ENCODE results near the gene SLC6A20. TPM values are rescaled to one million over a fixed set of nuclear protein-coding genes. Genes with fewer than 3 reads are reported as not detected.
A peak's percentile ranks its signal among the peaks of the same experiment; 100 is the strongest.

Gene SLC6A20
- total RNA-seq (under 1 TPM in 1 of 2 donors, not detected in 1; 0.08 TPM), polyA plus RNA-seq (under 1 TPM; 0.10 to 0.16 TPM)

GRCh38 chr3:45795882-45796765 is at the start of gene SLC6A20:
Gene SLC6A20, minus strand, starts transcription at chr3:45796536. Its CDS starts 117 bp downstream, at chr3:45796419.
- no peak within 1 kb of the TSS for H3K9ac ChIP-seq (ENCODE audit: low read depth in 1 of 2, low read length in 2 of 2)
- no peak for TF ChIP-seq ATF3 (IDR thresholded peaks at IDR 0.05)
- no peak for TF ChIP-seq RXRA (IDR thresholded peaks at IDR 0.05)
- no peak for TF ChIP-seq MAX (IDR thresholded peaks at IDR 0.05)
- no peak for TF ChIP-seq YY1 (IDR thresholded peaks at IDR 0.05)
- TF ChIP-seq, protein P1, sequence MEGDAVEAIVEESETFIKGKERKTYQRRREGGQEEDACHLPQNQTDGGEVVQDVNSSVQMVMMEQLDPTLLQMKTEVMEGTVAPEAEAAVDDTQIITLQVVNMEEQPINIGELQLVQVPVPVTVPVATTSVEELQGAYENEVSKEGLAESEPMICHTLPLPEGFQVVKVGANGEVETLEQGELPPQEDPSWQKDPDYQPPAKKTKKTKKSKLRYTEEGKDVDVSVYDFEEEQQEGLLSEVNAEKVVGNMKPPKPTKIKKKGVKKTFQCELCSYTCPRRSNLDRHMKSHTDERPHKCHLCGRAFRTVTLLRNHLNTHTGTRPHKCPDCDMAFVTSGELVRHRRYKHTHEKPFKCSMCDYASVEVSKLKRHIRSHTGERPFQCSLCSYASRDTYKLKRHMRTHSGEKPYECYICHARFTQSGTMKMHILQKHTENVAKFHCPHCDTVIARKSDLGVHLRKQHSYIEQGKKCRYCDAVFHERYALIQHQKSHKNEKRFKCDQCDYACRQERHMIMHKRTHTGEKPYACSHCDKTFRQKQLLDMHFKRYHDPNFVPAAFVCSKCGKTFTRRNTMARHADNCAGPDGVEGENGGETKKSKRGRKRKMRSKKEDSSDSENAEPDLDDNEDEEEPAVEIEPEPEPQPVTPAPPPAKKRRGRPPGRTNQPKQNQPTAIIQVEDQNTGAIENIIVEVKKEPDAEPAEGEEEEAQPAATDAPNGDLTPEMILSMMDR (IDR thresholded peaks at IDR 0.05; ENCODE audit: low read depth, low read length, missing input control) = no peak
- no peak for TF ChIP-seq REST (IDR thresholded peaks at IDR 0.05)
- TF ChIP-seq FOXA2 (IDR thresholded peaks at IDR 0.05) = no peak
- no peak for TF ChIP-seq RAD21 (IDR thresholded peaks at IDR 0.05)
- TF ChIP-seq HNF4A (conservative IDR thresholded peaks at IDR 0.05) = no peak
- no peak for TF ChIP-seq NR2F2 (IDR thresholded peaks at IDR 0.05)
- no peak for TF ChIP-seq ZBTB33 (IDR thresholded peaks at IDR 0.05)
- TF ChIP-seq HNF4G (IDR thresholded peaks at IDR 0.05) = no peak
- no peak for TF ChIP-seq TAF1 (conservative IDR thresholded peaks at IDR 0.05)
- TF ChIP-seq FOXA1 (IDR thresholded peaks at IDR 0.05) = no peak
- no peak for TF ChIP-seq EGR1 (IDR thresholded peaks at IDR 0.05; ENCODE audit: low read depth in 2 of 2)
- no peak for TF ChIP-seq JUND (IDR thresholded peaks at IDR 0.05)
- TF ChIP-seq GABPA (IDR thresholded peaks at IDR 0.05 in 1 of 2, conservative IDR thresholded peaks at IDR 0.05 in 1 of 2) = no peak
- TF ChIP-seq SP1 (IDR thresholded peaks at IDR 0.05) = no peak
- DNase-seq (ENCODE audit: low spot score) = no peak

More at GRCh38 chr3:45795882-45796765, at the start of gene SLC6A20:
- Histone ChIP-seq H3K4me1 (ENCODE audit: control insufficient read depth in 4 of 4, insufficient read depth in 4 of 4, low read length in 3 of 4) (peaks cover 0 to 15% (median 8%) of the 10 kb centered on the region in 4 donors), H3K9me3 (ENCODE audit: control insufficient read depth in 4 of 4, low read length in 3 of 4) (no peaks in the 10 kb centered on the region), H3K27ac (ENCODE audit: low read depth in 1 of 2, low read length in 2 of 2) (no peak within 1 kb of the TSS), H3K36me3 (ENCODE audit: control insufficient read depth in 4 of 4, insufficient read depth in 3 of 4, low read depth in 1 of 4, low read length in 3 of 4) (no peaks in the 10 kb centered on the region), H3K4me3 (ENCODE audit: low read depth in 1 of 3, low read length in 3 of 3) (peak within 1 kb of the TSS in 2 of 3 donors; percentile 0 to 50), H3K27me3 (ENCODE audit: control insufficient read depth in 4 of 4, insufficient read depth in 4 of 4, low read length in 3 of 4) (peaks cover 2 to 9% (median 4%) of the 10 kb centered on the region in 4 donors)
- WGBS = 5% methylated on average over 91 of the region's 91 CpGs
